Heart left ventricle (tissue), 16 donors: ENCODE measurements around the gene B4GAT1. TPM values are rescaled to one million over a fixed set of nuclear protein-coding genes. Genes with fewer than 3 reads are reported as not detected.

Source experiments
- ATAC-seq, 4 donors: fragments of 200-7000 bp; cut with Tn5 transposase; one replicate each; pipeline ENCODE4 v1.9.1; 2020 to 2022; ENCODE audit warnings: moderate library complexity in 4 of 4, mild to moderate bottlenecking in 3 of 4, moderate number of reproducible peaks in 1 of 4
- DNase-seq, 5 donors: peaks; one replicate each; pipeline ENCODE4 v3.0.0-alpha.2; 2020
- H3K27ac ChIP-seq, 12 donors: fragments of 200-600 bp; sonication (generic) in 4 of 12; one replicate each; pipeline versions ENCODE4 v1.5.0 to v1.8.0; 2016 to 2022; ENCODE audit warnings: mild to moderate bottlenecking in 2 of 12
- H3K27me3 ChIP-seq, 9 donors: fragments of 200-600 bp; sonication (generic) in 2 of 9; one replicate each; pipeline versions ENCODE4 v1.5.1 to v1.8.0; 2016 to 2022; ENCODE audit warnings: mild to moderate bottlenecking in 3 of 9
- H3K36me3 ChIP-seq, 9 donors: fragments of 200-600 bp; sonication (generic) in 2 of 9; one replicate each; pipeline versions ENCODE4 v1.5.0 to v1.8.0; 2018 to 2022; ENCODE audit warnings: mild to moderate bottlenecking in 2 of 9
- H3K4me1 ChIP-seq, 12 donors: fragments of 200-600 bp; sonication (generic) in 4 of 12; one replicate each; pipeline versions ENCODE4 v1.5.0 to v1.8.0; 2016 to 2022; ENCODE audit warnings: mild to moderate bottlenecking in 3 of 12
- H3K4me3 ChIP-seq, 12 donors: fragments of 200-600 bp; sonication (generic) in 4 of 12; one replicate each; pipeline versions ENCODE4 v1.5.0 to v1.8.0; 2017 to 2022; ENCODE audit warnings: mild to moderate bottlenecking in 9 of 12, moderate library complexity in 4 of 12
- H3K9me3 ChIP-seq, 12 donors: fragments of 200-600 bp; sonication (generic) in 4 of 12; one replicate each; pipeline versions ENCODE4 v1.5.0 to v1.8.0; 2016 to 2022; ENCODE audit warnings: mild to moderate bottlenecking in 1 of 12
- CTCF ChIP-seq, 12 donors: fragments of 200-600 bp; sonication (generic) in 4 of 12; IDR thresholded peaks; one replicate each; pipeline versions ENCODE4 v1.5.0 to v1.8.0; 2018 to 2022; ENCODE audit warnings: antibody characterized with exemption in 12 of 12, mild to moderate bottlenecking in 5 of 12
- POLR2A ChIP-seq, 2 donors: fragments of 450-650 bp; IDR thresholded peaks; one replicate each; pipeline ENCODE4 v1.6.1; 2017; ENCODE audit warnings: antibody characterized with exemption in 2 of 2, mild to moderate bottlenecking in 2 of 2, moderate library complexity in 2 of 2
- WGBS, 4 donors: extraction: QIAGEN DNeasy Blood & Tissue Kit in 2 of 4; methylation state at CpG; one replicate each; pipeline versions ENCODE4 v1.1.5 to v1.1.7; 2013 to 2018; 5-methylcytosine and 5-hydroxymethylcytosine counted together
- intact Hi-C, 10 donors: fragments of 100-400 bp; cut with DNase I; formaldehyde crosslinking; loops; one replicate each; pipeline versions ENCODE4 v1.11.1 to v1.14.2; 2022
- polyA plus RNA-seq, 2 donors: library from polyadenylated mRNA; stranded (reverse); fragments of 200-250 nt; gene quantifications; one replicate each; pipeline ENCODE4 v1.2.3, GENCODE V29; 2013
- total RNA-seq, 9 donors: library from RNA; depleted of rRNA in 2 of 9; stranded (reverse); fragments of >200 nt in 2 of 9; fragmentation: NEBNext Ultra II Directional in 3 of 9; extraction: Animal tissue kit (Norgen Biotek cat#: 25700) in 3 of 9; gene quantifications; one replicate each; pipeline versions ENCODE4 v1.1.0 to v1.2.4, GENCODE V29; 2016 to 2023
- donor health status: ischemic (EF 13 %, LVEDD 7.1; RV severe dilation, severe dysfunction).
- donor health status: healthy with polysubstance abuse.
- donor health status: DM: no; HTN: yes; CAD: no.
- donor health status: DM: no; HTN: no; CAD: no.
- donor health status: ischemic (EF 25% LVEDD 6.9; RV normal size, moderate dysfunction).
- donor health status: ischemic (EF 25% LVEDD 5.7; RV mildly dilated, moderate dysfunction).
- donor health status: healthy.
- donor health status: DM: yes; HTN: yes; CAD: no.
- donor health status: ischemic (EF 35%, LVEDD 5.7; RV mildly dilated, moderate dysfunction).
- donor health status: nonischemic (EF 11% LVEDD 7.7; RV severe dilation, severe dysfunction).
- donor health status: DM: yes; HTN: yes; CAD: no.
- donor health status: PGD.
- donor health status: ischemic (EF 29% LVEDD 5.4; RV normal size, mild dysfunction).
- donor health status: nonischemic (EF 23%, LVEDD 6.1; RV moderate dilation, normal function).

B4GAT1 gene
- total and polyA plus RNA-seq, 11 donors = 37.2 to 109 (median 52.3) TPM

DNA sequence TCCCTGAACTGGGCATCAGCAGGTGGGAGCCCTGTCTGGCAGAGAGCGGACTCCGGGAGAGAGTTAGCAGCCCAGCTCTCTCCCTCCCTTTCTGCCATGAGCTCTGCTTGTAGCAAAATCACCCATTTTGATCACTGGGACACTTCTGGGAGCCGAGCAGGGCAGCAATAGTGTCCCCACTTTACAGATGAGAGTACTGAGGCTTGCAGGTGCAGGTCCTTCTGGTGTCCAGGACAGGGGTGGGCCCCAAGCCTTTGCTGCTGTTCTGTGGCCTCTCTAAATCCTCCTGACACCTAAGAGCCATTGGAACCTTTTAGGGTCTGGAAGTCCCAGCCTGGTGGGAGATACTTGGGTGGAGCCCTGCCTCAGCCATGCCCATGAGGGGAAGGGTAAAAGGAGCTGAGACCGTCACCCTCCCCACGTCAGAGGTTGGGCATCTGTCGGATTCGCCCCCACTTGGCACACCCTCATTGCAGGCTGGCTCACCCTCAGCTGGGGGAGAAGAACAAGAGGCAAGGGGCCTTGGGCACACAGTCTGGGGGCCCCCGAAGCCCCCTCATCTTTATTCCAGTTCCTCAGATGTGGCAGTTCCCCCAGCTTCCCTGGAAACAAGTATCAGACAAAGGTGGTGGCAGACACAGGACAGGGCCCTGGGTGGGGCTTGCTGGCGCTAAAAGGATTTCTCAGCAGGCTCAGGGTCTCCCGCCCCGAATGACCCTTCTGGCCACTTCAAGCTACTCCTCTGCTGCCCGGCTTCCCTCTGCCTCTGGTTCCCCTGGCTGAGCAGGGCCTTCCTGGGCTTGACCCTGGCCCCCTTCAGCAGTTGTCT is 15.7 kb downstream of the B4GAT1 start:
- TF ChIP-seq CTCF (IDR thresholded peaks at IDR 0.05) (no peak), POLR2A (IDR thresholded peaks at IDR 0.05) (no peak)
- intact Hi-C loops = no loop called here
- H3K9me3 ChIP-seq = no peaks in the 10 kb centered on the region

GRCh38 chr11:66330931-66331330 is 16.5 kb downstream of the B4GAT1 start:
- Histone ChIP-seq H3K4me1 (peaks cover 7 to 46% (median 37%) of the 10 kb centered on the region in 12 donors), H3K9me3 (no peaks in the 10 kb centered on the region), H3K27me3 (no peaks in the 10 kb centered on the region), H3K27ac (no peak overlapping the region), H3K4me3 (no peak overlapping the region), H3K36me3 (peaks cover 0 to 19% (median 0%) of the 10 kb centered on the region in 9 donors)
- intact Hi-C loops = no loop called here
- DNase-seq (peak in 2 of 5 donors; percentile 14 to 48), ATAC-seq (no peak)
- TF ChIP-seq POLR2A (IDR thresholded peaks at IDR 0.05) (no peak), CTCF (IDR thresholded peaks at IDR 0.05) (no peak)
- WGBS, 4 donors = 60 to 70% (median 66%) methylated on average over 10 of the region's 10 CpGs

More for the DNA sequence above, 15.7 kb downstream of the B4GAT1 start:
- H3K27ac ChIP-seq = no peak overlapping the region
- peaks cover 0 to 19% (median 0%) of the 10 kb centered on the region in 9 donors for H3K36me3 ChIP-seq
- 75 to 89% (median 83%) methylated on average over 11 to 12 of the region's 12 CpGs for WGBS, 4 donors
- ATAC-seq (no peak), DNase-seq (peak in 2 of 5 donors; percentile 11 to 35)
- no peaks in the 10 kb centered on the region for H3K27me3 ChIP-seq
- peaks cover 7 to 46% (median 36%) of the 10 kb centered on the region in 12 donors for H3K4me1 ChIP-seq
- H3K4me3 ChIP-seq = no peak overlapping the region

DNA sequence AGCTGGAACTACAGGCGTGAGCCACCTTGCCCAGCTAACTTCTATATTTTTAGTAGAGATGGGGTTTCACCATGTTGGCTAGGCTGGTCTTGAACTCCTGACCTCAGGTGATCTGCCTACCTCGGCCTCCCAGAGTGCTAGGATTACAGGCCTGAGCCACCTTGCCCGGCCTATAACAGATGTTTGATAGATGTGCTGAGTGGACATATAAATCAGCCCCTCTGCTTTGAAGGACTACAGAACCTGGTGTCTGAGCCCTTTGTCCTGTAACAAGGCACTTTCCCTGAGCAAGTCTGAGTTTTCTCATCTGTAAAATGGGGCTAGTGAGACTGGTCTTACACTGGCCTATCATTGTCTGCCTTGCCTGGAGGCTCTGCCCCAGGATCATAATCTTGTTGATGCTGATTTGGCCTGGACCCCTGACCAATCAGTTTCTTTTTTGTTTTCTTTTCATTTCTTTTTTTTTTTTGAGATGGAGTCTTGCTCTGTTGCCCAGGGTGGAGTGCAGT is 18.2 kb downstream of the B4GAT1 start:
- H3K27ac ChIP-seq = no peak overlapping the region
- H3K4me1 ChIP-seq = peaks cover 4 to 37% (median 32%) of the 10 kb centered on the region in 12 donors
- TF ChIP-seq POLR2A (IDR thresholded peaks at IDR 0.05) (no peak), CTCF (IDR thresholded peaks at IDR 0.05) (no peak)
- H3K36me3 ChIP-seq = peaks cover 0 to 19% (median 0%) of the 10 kb centered on the region in 9 donors
- 92 to 95% (median 92%) methylated on average over 3 of the region's 3 CpGs for WGBS, 4 donors
- no peak overlapping the region for H3K4me3 ChIP-seq
- intact Hi-C loops = loop anchor here in 3 of 10 donors (2.0 to 5.0 kb wide), 3 partner anchors 16 to 58 kb away; no protein-coding TSS in a partner anchor
- no peaks in the 10 kb centered on the region for H3K27me3 ChIP-seq
- DNase-seq (peak in 1 of 5 donors; percentile 14), ATAC-seq (no peak)
- H3K9me3 ChIP-seq = no peaks in the 10 kb centered on the region
